Measurements from ENCODE around the gene CLTRN.
"Not testable (repeated sequence)": the region's sequence is repeated elsewhere in the genome, so short reads cannot be mapped to it uniquely, and the experiment has no call there.

The CLTRN gene

DNA sequence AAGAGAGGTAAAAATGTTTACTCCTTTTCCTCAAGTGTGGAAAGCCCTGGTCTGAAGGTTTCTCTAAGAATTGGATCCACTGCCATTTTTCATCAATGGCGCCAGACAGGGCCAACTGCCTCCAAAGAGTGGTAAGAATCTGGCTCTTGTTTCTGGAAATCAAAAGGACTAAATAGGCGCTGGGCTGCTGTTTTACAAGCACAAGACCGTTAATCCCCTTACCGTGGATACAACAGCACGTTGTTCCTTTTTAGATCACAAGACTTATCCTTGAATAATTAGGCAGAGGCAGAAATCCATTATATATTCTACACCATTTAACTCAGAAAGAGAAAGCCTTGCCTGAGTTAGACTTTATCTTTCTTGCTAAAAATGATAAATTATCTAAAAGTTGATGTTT is 10.6 kb downstream of the CLTRN start:
- in situ Hi-C loops (cut with HindIII; ENCODE audit: low sequenced_read_pairs) = no loop called here

DNA sequence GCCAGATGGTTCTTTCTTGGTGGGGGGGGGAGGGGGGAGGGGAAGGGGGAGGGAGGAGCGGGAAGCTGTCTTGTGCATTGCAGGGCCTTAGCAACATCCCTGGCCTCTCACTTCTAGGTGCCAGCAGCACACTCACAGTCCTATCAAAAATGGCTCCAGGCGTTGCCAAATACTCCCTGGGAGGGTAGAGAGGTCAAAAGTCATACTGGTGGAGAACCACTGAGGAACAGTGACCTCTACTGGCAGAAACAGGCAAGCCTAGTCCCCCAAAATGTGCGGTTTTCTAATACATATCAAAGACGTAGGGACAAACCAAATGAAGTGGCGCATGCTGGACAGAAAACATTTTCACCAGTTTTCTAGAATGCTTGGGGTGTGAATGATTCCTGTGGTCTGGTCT is 17.1 kb downstream of the CLTRN start:
- in situ Hi-C loops (cut with HindIII; ENCODE audit: low sequenced_read_pairs) = not testable (repeated sequence)

DNA sequence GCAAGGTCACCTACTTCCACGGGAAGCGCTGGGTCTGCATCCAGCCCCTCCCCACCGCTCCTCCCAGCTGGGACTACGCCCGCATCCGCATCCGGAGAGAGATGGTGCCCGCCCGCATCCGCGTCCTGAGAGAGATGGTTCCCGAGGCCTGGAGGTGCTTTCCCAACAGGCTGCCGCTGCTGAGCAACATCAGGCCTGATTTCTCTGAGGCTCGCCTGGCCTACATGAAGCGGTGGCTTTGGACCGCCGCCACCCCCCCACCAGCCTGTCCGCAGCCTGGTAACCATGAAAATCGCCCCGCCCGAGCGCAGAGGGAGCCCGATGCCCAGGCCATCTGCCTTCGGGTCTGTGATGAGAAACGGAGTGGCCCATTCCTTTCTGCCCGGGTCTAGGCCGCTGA is 18.1 kb downstream of the CLTRN start:
- in situ Hi-C loops (cut with HindIII; ENCODE audit: low sequenced_read_pairs) = no loop called here

DNA sequence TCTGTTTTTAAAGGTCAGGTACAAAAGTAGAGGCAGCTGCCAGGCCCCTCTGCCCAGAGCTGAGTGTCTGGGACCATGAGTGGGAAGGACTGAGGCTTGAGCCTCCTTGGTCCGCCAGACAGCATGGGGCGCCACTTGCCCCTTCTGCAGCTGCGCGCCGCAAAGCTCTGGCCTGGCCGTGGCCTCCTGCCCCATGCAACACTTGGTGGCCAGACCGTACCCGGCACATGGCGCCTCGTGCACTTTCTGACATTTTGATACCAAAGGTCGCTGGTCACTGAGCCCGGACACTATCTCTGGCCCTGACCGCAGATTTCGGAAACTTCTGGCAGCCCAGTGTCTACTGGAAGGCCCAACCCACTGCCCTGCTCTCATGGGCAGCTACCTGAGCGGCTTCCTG is 18.6 kb downstream of the CLTRN start:
- in situ Hi-C loops (cut with HindIII; ENCODE audit: low sequenced_read_pairs) = no loop called here

DNA sequence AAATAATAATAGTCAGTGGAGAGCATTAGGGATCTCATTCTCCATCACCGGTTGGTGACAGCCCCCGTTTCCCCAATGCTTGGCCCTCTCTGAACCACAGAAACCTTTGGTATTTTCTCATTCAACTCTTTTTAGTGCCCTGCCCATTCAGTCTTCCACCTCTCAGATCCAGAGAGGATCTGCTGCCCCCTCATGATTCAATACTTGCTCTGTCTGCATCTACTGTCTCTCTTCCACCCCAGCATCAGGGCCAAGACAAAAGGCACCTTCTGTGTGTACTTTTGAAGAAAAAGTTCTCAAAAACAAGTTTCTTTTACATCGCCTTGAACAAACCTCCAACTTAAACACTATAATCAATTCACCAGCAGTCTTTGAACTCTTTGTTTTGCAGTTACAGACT is 19.3 kb downstream of the CLTRN start:
- in situ Hi-C loops (cut with HindIII; ENCODE audit: low sequenced_read_pairs) = no loop called here

DNA sequence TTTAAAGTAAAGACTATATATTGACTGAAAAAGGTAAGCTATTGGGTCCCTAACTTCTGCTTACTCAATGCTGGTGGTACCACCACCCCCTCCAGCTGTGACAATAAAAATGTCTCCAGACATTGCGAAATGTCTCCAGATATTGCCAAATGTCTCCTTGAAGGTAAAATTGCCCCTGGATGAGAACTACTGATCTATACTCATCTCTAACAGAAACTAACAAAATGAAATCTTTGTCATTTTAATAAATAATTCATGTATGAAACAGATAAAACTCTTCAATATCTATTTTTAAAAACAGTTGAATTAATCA is 20.1 kb downstream of the CLTRN start:
- in situ Hi-C loops (cut with HindIII; ENCODE audit: low sequenced_read_pairs) = no loop called here

DNA sequence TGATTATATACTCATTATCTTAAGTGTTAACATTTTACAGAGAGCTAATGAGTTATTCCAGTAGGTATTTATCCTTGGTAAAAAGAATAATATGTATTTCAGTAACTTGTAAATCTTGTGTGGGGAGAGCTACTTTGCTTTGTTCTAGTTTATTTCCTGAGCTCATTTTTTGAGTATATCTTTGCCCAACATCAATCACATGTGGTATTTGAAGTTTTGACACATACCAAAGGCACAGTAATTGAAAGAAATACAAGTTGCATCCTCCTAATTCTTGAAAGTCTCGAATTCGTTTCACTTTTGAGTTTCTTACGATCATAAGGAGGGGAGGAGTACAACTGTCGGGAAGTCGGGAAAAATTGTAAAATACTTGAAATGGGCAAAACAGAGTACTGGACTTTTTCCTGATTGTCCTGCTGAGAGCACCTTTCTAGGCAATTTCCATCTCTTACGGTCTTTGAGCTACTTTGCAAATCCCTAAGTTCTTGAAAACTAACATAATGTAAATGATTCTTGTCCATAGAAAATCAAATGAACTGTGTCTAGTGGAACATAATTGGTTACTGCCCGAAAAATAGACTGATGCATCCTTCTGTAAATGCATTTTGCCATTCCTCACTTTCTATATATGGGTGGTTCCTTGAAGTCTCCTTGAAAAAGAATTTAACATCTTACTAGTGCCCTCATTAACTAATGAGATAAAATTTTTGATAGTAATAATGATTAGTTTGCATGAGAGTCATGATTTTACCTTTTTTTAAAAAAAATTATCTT is 20.6 kb downstream of the CLTRN start:
- in situ Hi-C loops (cut with HindIII; ENCODE audit: low sequenced_read_pairs) = no loop called here

DNA sequence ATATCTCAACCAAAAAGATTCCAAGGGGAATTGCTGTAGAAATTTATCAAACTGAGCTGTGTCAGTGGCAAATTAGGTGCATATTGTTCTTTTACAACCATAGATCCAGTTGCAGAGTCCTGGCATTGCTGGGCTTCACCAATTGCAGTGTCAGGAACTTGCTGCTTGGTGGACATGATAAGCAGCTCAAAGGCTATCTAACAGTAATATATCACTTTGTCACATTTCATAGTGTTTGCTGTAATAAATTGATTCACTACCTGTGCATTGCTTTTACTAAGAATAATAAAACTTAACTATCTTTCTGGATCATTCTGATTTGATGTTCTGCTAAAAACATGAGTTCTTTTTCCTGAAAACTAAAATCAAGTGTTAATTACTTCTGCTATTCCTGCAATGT is 33.0 kb downstream of the CLTRN start:
- in situ Hi-C loops (cut with HindIII; ENCODE audit: low sequenced_read_pairs) = no loop called here

DNA sequence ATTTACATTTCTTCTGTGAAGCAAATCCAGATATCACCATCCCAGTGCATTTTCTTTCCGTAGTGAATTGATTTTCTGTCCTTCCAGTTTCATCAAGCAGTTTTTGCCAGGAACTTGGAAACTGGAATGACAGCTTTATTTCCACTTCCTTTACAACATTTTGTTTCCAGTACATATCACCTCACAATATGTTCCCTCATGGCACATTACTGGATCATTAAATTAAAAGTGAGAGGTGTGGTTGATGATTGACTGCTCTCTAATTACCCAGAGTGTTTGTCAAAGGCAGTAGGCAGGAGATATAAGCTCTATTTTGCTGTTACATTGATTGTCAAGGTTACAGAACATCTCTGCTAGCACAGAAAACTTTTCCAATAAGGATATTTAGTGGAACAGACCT is 41.6 kb downstream of the CLTRN start:
- in situ Hi-C loops (cut with HindIII; ENCODE audit: low sequenced_read_pairs) = no loop called here

DNA sequence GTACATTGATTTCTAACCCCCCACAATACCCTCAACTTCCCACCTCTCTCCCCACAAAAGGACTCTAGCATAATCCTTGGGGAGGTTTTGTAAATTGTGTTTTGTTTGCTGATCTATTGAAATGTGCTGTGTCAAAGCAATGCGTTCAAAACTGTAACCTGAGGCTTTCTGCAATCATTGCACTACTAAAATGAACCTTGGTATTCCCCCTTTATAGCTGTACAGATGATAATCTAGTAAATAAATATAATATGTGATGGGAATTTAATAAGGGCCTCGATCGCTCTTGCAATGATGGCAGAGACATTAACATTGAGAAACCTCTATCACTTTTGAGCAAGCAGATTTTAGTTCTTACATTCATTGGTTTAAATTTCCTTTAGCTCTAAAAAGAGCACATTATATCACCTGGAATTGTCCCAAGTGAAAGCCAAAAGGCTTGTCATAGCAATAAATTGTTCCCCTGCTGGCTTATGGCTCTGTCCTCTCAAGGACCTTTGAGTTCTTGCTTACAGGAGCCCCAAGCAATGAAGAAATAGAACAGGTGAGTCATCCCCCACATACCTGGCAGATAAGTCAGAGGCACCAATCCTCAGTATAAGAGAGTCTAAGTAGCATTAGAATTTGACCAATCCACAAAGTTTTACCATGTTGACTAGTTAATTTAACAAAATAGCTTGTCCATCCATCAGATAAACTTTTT is 45.4 kb downstream of the CLTRN start:
- in situ Hi-C loops (cut with HindIII; ENCODE audit: low sequenced_read_pairs) = no loop called here

DNA sequence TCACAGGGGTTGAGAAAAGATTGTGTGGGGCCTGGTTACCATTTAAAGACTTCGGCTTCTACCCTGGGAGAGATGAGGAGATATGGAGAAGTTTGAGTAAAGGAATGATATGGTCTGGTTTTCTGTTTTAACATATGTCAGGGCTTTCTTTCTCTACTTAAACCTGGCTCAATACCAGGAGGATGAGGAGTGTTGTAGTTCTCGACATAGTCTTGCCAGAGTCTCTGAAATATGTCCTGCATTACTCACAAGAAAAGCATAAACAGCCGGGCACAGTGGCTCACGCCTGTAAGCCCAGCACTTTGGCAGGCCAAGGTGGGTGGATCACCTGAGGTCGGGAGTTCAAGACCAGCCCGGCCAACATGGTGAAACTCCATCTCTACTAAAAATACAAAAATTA is 47.5 kb downstream of the CLTRN start:
- in situ Hi-C loops (cut with HindIII; ENCODE audit: low sequenced_read_pairs) = no loop called here

DNA sequence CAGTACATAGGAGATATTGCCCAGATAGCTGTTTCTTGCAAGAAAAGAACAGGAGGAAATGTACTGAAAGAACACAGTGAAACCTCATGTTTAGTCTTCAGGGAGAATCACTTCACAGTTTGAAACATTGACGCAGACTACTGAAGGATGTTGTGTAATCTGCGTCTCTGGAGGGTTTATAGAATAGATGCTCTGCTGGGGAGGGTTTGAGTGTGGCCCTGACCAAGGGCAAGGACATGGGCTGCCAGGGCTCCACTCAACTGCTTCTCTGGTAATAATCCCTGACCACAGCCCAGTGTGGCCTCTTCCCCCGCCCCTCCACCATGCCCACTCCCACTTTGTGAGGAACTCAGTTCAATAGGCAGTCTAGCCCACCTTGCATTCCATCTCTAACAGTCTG is 48.1 kb downstream of the CLTRN start:
- in situ Hi-C loops (cut with HindIII; ENCODE audit: low sequenced_read_pairs) = no loop called here

DNA sequence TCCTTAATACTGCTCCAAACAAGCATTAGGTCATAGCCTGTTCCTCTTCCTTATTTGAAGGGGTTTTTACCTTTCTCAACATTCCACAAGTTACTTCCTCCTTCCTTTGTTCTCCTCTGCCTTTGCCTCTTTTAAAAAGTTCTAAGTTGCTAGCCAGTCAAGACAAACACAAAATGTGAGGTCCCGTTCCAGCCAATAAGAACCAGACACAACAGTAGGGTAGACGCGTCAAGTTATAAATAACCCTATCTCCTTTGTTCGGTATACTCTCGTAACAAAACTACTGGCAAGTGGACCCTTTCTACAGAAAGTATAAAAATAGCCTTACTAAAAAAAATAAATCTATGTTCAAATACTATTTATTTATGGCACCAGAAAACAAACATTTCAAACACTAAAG is 57.5 kb downstream of the CLTRN start:
- in situ Hi-C loops (cut with HindIII; ENCODE audit: low sequenced_read_pairs) = no loop called here

DNA sequence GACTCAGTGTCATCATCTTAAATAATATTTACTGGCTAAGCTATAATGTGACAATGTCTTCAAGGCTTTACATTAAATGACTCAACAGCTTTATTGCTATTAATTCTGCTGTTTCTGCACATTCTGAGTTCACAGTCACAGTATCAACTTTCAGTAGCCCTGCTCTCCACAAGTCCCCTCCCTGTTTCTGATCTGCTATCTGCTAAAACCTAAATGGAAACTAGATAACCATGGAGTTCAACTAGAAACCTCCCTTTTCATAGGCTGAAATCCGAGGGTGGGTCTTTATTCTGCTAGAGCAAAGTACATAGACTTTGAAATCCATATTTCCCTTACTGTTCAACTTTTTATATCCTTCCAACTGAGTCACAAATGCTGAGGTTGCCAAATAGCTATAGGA is 58.5 kb downstream of the CLTRN start:
- in situ Hi-C loops (cut with HindIII; ENCODE audit: low sequenced_read_pairs) = no loop called here

DNA sequence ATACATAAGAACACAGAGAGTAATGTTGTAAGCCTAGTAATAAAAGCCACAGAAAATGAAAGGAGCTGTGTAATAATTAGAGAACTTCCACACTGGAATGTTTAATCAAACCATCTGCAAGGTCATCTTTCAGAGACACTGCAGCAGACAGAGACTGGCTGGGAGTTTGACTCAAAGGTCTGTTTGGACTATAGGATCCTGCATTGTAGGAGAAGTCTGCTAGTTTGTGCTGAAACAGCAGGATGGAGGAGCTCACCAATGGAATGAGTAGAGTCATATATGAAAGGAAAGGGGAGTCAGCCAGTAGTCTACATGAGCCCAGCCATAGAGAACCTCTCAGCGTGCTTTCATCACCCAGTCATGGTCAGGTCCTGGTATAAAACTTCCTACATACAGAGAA is 59.4 kb downstream of the CLTRN start:
- in situ Hi-C loops (cut with HindIII; ENCODE audit: low sequenced_read_pairs) = no loop called here

DNA sequence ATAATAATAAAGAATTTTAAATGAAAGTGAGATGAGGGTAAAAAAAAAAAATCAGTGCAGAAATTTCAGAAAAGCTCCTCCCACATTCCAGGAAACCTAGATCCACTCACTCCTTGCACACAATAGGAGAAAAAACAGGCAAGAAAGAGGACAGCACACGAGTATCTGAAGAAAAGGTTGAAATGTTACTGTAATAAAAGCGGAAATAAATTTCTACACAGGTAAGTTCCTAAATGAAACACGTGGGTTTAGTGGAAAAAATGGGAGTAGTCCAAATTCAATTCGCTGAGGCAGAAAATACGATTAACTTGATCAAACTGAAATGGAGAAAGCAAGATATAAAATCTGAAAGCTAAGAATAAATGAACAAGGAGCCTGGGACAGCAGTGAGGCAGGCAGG is 61.8 kb downstream of the CLTRN start:
- in situ Hi-C loops (cut with HindIII; ENCODE audit: low sequenced_read_pairs) = no loop called here

DNA sequence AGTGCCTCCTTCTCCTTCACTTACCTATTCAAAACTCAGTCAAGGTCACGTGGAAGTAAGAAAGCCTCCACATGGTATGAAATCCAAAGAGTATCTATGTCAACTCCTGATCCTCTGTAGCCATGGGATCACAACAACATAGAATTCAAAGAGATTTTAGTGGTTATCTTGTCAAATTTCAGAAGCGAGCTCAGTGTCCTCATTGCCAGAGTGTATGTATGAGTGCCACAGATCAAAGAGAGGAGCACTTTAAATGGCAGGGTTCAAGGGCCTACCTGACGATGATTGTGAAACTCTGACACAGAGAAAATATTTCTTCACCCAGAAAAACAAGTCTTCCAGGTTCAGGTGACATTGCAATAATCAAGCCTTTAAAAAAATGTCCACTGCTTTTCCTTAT is 62.7 kb downstream of the CLTRN start:
- in situ Hi-C loops (cut with HindIII; ENCODE audit: low sequenced_read_pairs) = no loop called here

DNA sequence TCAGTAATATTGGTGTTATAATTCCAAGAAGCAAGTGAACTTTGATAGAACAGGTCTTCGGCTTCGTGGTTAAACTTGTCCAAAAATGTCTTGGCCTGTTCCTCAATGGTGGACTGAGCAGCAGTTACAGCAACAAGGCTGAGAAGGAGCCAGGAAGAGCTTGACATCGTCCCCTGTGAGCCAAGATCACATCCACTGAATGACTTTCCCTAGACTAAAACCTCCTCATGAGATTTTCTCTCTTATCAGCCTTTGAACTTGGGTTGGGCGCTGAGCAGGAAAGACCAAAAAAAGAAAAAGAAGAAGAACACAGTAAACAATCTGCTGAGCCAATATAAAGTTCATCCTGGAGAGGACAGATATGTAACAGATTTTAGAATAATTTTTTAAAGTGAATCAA is 63.9 kb downstream of the CLTRN start, which contains the start of gene ACE2:
Gene ACE2, minus strand, starts transcription at position 216 of the 400 bp plus-strand sequence. Its CDS starts 49 bp downstream, at position 167.
- in situ Hi-C loops (cut with HindIII; ENCODE audit: low sequenced_read_pairs) = no loop called here

DNA sequence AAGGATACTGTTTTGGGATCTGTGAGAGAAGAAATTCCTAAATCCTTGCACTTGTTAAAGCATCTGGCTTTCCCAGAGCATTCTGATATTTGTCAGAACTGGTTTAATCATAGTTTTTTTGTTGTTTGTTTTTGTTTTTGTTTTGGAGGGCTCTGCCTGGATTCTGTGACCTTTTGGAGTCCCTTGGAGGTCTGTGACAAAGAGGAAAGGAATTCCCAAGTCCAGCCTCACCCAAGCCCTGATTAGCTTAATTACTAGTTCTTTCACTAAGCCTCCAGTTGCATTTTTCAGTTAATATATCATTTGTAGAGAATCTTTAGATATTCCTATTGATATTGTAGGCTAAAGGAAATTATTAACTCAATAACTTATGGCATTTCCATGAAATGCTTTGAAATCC is 64.6 kb downstream of the CLTRN start:
- in situ Hi-C loops (cut with HindIII; ENCODE audit: low sequenced_read_pairs) = no loop called here

DNA sequence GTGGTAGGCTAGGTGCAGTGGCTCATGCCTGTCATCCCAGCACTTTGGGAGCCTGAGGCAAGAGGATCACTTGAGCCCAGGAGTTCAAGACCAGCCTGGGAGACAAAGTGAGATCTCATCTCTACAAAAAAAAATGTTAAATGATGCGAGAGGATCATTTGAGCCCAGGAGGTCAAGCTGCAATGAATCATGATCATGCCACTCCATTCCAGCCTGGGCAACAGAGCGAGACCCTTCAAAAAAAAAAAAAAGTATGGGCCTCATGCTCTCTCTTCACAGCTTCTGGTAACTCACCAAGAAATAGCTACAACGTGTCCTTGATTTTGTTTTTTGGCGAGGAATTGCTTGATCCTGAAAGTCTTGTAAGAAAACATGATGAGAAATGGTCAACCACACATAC is 65.1 kb downstream of the CLTRN start:
- in situ Hi-C loops (cut with HindIII; ENCODE audit: low sequenced_read_pairs) = no loop called here

DNA sequence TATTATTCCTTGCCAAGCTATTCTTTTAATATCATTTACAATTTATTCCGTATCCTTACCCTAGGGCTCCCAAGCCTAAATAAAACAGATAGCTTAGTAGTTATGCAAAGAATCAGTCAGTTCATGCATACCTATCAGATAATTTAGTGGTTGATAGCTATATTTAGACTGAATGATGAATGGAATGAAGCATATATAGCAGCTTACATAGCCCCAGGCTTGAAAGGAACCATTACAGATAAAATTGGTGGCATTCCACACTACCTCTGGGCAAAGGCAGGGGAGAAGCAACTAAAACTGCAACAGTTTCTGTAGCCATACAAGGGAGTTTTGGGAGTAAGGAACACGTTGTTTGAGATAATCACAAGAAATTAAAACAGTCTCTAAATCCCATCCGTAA is 66.6 kb downstream of the CLTRN start:
- in situ Hi-C loops (cut with HindIII; ENCODE audit: low sequenced_read_pairs) = no loop called here

DNA sequence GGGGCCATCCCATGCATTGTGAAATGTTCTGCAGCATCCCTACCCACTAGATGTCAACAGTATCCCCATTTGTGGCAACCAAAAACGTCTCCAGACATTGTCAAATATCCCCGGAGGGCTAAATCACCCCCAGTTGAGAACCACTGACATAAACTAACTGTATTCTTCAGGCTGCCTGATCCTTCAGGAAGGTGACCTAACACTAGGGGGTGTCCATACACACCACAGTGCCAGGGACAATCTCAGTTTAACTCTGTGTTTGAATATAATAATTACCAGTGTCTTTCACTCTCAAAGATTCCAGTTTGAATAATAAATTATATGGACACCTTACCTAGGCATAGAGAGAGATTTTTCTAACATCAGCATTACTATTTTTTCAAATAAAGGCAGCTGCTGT is 70.2 kb downstream of the CLTRN start:
- in situ Hi-C loops (cut with HindIII; ENCODE audit: low sequenced_read_pairs) = no loop called here
